Measurements from ENCODE around the gene CAPN8.

- TF ChIP-seq CTCF (conservative IDR thresholded peaks at IDR 0.05), result no peak
- TF ChIP-seq EZH2 (IDR thresholded peaks at IDR 0.05; ENCODE audit: low read depth), result no peak
These were observed 48.9 kb upstream of the CAPN8 start for GRCh38 chr1:223714421-223714724.

Measured in PC-9 (cell line).